GM18907 (cell line): Measurements from ENCODE around the gene ARF5.

Experiments
- ATAC-seq: cut with Tn5 transposase; IDR thresholded peaks from one replicate; pipeline ENCODE4 v1.9.1; 2021; ENCODE audit warnings: mild to moderate bottlenecking, moderate library complexity; ENCODE audit not compliant: unreplicated experiment

The ARF5 gene

GRCh38 chr7:127632276-127632910 is 44.2 kb downstream of the ARF5 start:
- no peak for ATAC-seq

DNA sequence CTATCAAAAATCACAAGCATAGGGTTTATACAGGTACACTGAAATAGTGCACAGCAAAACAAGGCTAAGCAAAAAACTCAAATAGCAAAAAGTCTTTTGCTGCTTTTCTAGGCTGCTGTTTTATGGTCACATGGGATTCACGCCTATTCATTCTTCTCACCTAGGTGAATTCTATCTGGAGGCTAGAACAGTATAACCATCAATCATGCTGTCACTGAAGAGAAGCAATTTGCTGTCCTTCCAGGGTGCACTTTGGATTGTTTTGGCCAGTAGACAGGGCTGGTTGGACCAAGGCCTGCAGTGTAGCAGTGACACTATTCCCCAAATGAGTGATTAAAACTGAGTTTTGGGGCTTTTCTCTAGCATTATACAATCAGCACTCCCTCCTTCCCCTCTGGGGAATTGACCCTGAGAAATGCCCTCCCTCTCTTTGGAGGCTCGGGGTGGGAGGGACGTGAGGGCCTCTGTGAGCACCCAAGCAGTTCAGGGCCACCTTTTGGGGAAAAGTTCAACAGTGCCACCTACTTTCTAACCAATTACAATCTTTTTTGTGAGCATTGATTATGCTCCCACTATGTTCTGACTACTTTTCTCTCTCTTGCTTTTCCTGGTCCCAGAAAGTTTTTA is 47.6 kb downstream of the ARF5 start:
- ATAC-seq: peak; percentile 69

- ATAC-seq: no peak
These were observed 50.0 kb downstream of the ARF5 start for GRCh38 chr7:127638197-127638596.
